HG03135 (cell line): ENCODE data around the gene RBM4.
"Not testable (repeated sequence)": the region's sequence is repeated elsewhere in the genome, so short reads cannot be mapped to it uniquely, and the experiment has no call there.

Source experiments
- ATAC-seq: cut with Tn5 transposase; IDR thresholded peaks from one replicate; pipeline ENCODE4 v1.9.1; 2021; ENCODE audit warnings: mild to moderate bottlenecking, moderate library complexity; ENCODE audit not compliant: unreplicated experiment

Gene RBM4

GRCh38 chr11:66638177-66639065, at the start of gene RBM4:
TSS of gene RBM4 (plus strand) at chr11:66638703. CDS start at chr11:66639712, 1,009 bp downstream.
- ATAC-seq: peak; percentile 89

- not testable (repeated sequence) for ATAC-seq
Measured at GRCh38 chr11:66589315-66589714, 49.2 kb upstream of the RBM4 start.

GRCh38 chr11:66589996-66590675, 48.4 kb upstream of the RBM4 start:
- no peak for ATAC-seq

GRCh38 chr11:66591175-66591574, 47.3 kb upstream of the RBM4 start:
- no peak for ATAC-seq

GRCh38 chr11:66592457-66593302, 45.8 kb upstream of the RBM4 start, which contains the start of the genes CCDC87 and CCS:
TSS of gene CCDC87 (minus strand) at chr11:66593063. CDS start at chr11:66593015, 48 bp downstream.
TSS of gene CCS (plus strand) at chr11:66593185. CDS start at chr11:66593262, 77 bp downstream.
- ATAC-seq: peak; percentile 87

GRCh38 chr11:66593303-66593635, 45.2 kb upstream of the RBM4 start:
- peak; percentile 30 for ATAC-seq

GRCh38 chr11:66593650-66594049, 44.9 kb upstream of the RBM4 start:
- no peak for ATAC-seq

GRCh38 chr11:66595245-66595904, 43.1 kb upstream of the RBM4 start:
- ATAC-seq: no peak

- no peak for ATAC-seq
Measured at GRCh38 chr11:66598993-66599392, 39.5 kb upstream of the RBM4 start.

GRCh38 chr11:66600219-66600618, 38.3 kb upstream of the RBM4 start:
- ATAC-seq: no peak

GRCh38 chr11:66600631-66601233, 37.8 kb upstream of the RBM4 start:
- no peak for ATAC-seq

- no peak for ATAC-seq
Measured at GRCh38 chr11:66603072-66603471, 35.4 kb upstream of the RBM4 start.

GRCh38 chr11:66604155-66604554, 34.3 kb upstream of the RBM4 start:
- ATAC-seq: no peak

- not testable (repeated sequence) for ATAC-seq
Measured at GRCh38 chr11:66606608-66607007, 31.9 kb upstream of the RBM4 start.

- ATAC-seq: no peak
Measured at GRCh38 chr11:66607126-66607834, 31.2 kb upstream of the RBM4 start.

- no peak for ATAC-seq
Measured at GRCh38 chr11:66609721-66610617, 28.5 kb upstream of the RBM4 start.

- ATAC-seq: no peak
Measured at GRCh38 chr11:66612458-66612857, 26.0 kb upstream of the RBM4 start.

GRCh38 chr11:66614073-66614472, 24.4 kb upstream of the RBM4 start:
- no peak for ATAC-seq
